Hepatocyte (in vitro differentiated cells): ENCODE measurements around the gene CYP2E1.
"Not testable (repeated sequence)": the region's sequence is repeated elsewhere in the genome, so short reads cannot be mapped to it uniquely, and the experiment has no call there.

ENCODE experiments used
- CTCF ChIP-seq: fragments of 200-600 bp; sonication (generic); IDR thresholded peaks from 2 replicates; pipeline ENCODE4 v1.5.1; 2016; ENCODE audit warnings: antibody characterized with exemption, mild to moderate bottlenecking; ENCODE audit not compliant: poor library complexity
- EZH2 ChIP-seq: fragments of 200-600 bp; sonication (generic); IDR thresholded peaks from 2 replicates; pipeline ENCODE4 v1.6.1; 2016; ENCODE audit warnings: antibody characterized with exemption, mild to moderate bottlenecking, borderline replicate concordance
- EZH2phosphoT487 ChIP-seq: fragments of 200-600 bp; sonication (generic); IDR thresholded peaks from one replicate; pipeline ENCODE4 v1.6.1; 2018; ENCODE audit warnings: antibody characterized with exemption, mild to moderate bottlenecking, low read depth, moderate library complexity; ENCODE audit not compliant: unreplicated experiment, severe bottlenecking

- TF ChIP-seq CTCF, EZH2, EZH2phosphoT487: not testable (repeated sequence)
These were observed 28.0 kb upstream of the CYP2E1 start for GRCh38 chr10:133499176-133499575.
